Islet precursor cell (in vitro differentiated cells): Measurements from ENCODE around the gene KDELR1.

ENCODE experiments used
- DNase-seq: peaks from one replicate; pipeline ENCODE4 v3.0.0-alpha.2; 2018

Gene KDELR1

GRCh38 chr19:48391100-48392005 lies at the start of gene KDELR1:
Gene KDELR1 (minus strand): TSS chr19:48391551. CDS start chr19:48391358, 193 bp downstream.
- DNase-seq, result peak; percentile 79

- no peak for DNase-seq
These were observed 45.2 kb upstream of the KDELR1 start for GRCh38 chr19:48436586-48436985.

GRCh38 chr19:48433337-48433736 lies 42.0 kb upstream of the KDELR1 start:
- DNase-seq, result no peak

- DNase-seq, result no peak
These were observed 37.3 kb upstream of the KDELR1 start for GRCh38 chr19:48428670-48429069.

GRCh38 chr19:48424694-48425219 lies 33.4 kb upstream of the KDELR1 start:
- DNase-seq, result peak; percentile 85

- no peak for DNase-seq
These were observed 30.2 kb upstream of the KDELR1 start for GRCh38 chr19:48421548-48421947.

- peak; percentile 75 for DNase-seq
These were observed 28.0 kb upstream of the KDELR1 start for GRCh38 chr19:48419158-48419920.

- peak; percentile 86 for DNase-seq
These were observed 27.1 kb upstream of the KDELR1 start for GRCh38 chr19:48418317-48419064.

GRCh38 chr19:48417421-48417820 lies 26.1 kb upstream of the KDELR1 start:
- DNase-seq, result no peak

- DNase-seq, result no peak
These were observed 24.5 kb upstream of the KDELR1 start for GRCh38 chr19:48415806-48416221.

GRCh38 chr19:48415395-48415794 lies 24.0 kb upstream of the KDELR1 start:
- peak; percentile 92 for DNase-seq

- peak; percentile 89 for DNase-seq
These were observed 22.7 kb upstream of the KDELR1 start for GRCh38 chr19:48413879-48414587.

GRCh38 chr19:48405850-48406249 lies 14.5 kb upstream of the KDELR1 start:
- peak; percentile 54 for DNase-seq

GRCh38 chr19:48405010-48405659 lies 13.8 kb upstream of the KDELR1 start:
- DNase-seq, result no peak

GRCh38 chr19:48403606-48404005 lies 12.3 kb upstream of the KDELR1 start:
- peak; percentile 86 for DNase-seq

GRCh38 chr19:48401287-48401686 lies 9.9 kb upstream of the KDELR1 start:
- no peak for DNase-seq

- DNase-seq, result peak; percentile 90
These were observed 8.8 kb upstream of the KDELR1 start for GRCh38 chr19:48400018-48400742.

- peak; percentile 94 for DNase-seq
These were observed 7.3 kb upstream of the KDELR1 start for GRCh38 chr19:48398375-48399235.

GRCh38 chr19:48398102-48398374 lies 6.7 kb upstream of the KDELR1 start:
- no peak for DNase-seq
